ENCODE results near the gene PPM1G.

Gene PPM1G

DNA sequence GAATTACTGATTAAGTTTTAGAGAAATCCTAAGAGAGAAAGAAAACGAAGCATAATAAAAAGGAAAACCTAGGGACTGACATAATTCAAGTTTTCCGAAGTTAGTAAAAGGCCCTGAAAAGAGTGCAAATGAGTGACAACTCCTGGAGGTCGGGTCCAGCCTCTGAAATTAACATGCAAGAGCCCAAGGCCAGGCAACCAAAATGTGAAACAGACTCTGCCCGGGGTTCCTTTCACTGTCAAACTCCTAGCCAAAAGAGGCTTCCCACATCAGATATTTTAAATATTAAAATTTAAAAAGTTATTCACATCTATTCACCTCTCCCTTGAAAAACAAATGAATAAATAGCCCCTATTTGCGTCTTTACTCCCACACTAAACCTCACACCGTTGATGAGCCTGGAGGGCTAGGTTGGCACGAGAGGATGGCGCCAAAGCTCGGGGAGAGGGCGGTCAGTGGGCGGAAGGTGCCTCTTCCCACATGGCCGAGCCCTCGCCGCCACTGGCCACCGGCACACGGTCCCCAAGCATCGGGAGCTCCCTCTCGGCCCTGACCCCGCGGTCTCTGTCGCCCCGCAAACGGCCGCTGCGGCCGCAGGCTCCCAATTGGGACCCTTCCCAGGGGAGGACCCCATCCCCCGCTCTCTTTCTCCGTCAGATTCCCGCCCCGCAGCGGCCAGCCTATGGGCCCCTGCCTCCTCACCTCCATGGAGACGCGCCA, 630 bp downstream of the PPM1G start:
- DNase-seq, result no peak

DNA sequence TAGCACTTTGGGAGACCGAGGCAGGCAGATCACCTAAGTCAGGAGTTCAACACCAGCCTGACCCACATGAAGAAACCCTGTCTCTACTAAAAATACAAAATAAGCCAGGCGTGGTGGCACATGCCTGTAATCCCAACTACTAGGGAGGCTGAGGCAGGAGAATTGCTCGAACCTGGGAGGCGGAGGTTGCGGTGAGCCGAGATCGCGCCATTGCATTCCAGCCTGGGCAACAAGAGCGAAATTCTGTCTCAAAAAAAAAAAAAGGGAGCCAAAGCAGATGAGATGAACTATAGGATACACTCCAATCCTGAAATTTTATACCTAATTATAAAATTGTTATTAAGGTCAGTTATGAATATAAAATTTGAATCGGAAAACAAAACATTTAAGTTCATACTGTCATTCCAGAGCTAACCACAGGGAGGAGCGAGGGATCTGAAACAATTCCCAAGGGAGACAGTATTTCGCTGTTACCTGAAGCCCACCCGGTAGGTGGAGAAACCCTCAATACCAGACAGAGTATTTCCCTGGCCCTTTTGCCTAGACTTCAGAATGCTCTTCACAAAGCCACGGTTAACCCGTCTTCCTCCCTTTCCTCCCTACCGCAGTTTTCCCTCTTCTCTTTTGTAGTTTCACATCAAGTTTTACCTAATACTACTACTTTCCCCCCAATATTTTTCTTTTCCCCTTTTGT, 1.4 kb downstream of the PPM1G start:
- DNase-seq, result no peak

DNA sequence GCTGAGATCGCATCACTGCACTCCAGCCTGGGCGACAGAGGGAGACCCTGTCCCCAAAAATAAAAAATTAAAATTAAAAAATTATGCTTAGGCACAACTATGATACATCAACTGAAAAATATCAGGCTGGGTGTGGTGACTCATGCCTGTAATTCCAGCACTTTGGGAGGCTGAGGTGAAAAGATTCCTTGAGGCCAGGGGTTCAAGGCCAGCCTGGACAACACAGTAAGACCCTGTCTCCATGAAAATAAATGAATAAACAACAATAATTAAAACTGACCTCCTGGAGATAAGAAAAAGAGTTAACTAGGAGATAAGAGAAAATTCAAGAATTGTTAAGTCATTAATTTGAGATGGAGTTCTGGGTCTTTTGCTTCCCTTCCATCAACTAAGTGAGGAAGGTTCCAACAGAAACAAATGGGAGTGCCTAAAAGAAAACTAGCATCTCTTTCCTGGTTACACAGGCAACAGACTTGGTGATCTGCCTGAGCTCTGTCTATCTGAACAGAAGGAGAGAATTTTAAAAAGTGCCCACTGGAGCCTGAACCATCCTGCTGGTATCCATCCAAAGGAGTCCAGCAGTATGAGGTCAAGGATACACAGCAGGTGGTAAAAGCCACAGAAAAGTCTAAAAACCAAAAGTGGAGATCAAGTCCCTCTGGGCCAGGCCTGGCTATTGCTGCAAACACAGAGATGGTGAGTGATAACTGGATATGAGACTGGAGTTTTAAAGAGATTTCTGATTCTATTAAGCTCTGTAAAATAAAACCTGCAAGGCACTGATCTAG, 8.8 kb downstream of the PPM1G start:
- DNase-seq, result no peak

DNA sequence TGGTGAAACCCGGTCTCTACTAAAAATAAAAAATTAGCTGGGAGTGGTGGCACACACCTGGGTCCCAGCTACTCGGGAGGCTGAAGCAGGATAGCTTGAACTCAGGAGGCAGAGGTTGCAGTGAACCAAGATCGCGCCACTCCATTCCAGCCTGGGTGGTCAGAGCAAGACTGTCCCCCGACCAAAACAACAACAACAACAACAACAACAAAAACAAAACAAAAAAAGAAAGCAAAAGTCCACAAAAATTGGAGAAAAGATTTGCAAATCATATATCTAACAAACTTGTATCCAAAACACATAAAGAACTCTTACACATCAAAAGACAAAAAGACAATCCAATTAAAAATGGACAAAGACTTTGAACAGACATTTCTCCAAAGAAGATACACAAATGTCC, 10.4 kb downstream of the PPM1G start:
- no peak for DNase-seq

DNA sequence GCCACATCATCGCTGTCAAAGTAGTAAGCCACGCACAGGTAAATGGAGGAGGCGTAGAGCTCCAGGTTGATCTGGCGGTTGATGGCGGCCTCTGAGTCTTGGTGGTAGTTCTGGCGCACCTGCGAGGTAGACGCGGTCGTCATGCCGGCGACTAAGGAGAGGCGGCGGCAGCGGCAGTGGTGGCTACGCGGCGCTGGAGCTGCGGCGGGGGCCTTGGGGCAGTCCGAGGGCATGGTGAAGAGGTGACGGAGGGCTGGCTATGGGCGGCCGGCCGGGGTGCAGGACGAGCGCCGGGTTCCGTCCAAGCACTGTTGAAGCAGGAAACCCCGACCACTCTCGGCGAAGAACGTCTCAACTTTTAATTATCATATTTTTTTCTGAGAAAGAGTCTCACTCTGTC, 16.2 kb downstream of the PPM1G start:
- no peak for DNase-seq

DNA sequence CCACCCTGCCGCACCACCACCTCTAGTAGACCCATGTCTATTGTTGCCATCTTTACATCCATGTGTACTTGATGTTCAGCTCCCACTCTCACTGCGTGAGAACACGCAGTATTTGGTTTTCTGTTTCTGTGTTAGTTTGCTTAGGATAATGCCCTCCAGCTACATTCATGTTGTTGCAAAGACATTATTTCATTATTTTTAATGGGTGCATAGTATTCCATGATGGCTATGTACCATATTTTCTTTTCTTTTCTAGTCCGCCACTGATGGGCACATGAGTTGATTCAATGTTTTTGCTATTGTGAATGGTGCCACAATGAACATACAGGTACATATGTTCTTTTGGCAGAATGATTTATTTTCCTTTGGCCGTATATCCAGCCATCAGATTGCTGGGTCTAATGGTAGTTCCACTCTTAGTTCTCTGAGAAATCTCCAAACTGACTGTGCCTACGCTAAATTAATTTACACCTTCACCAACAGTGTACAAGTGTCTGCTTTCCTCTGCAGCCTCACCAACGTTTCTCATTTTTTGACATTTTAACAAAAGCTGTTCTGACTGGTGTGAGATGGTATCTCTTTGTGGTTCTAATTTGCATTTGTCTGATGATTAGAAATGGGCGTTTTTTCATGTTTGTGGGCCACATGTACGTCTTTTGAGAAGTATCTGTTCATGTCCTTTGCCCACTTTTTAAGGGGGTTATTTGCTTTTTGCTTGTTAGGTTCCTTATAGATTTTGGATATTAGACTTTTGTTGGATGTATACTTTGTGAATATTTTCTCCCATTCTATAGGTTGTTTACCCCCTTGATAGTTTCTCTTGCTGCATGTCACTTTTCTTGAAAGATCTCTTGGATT, 18.3 kb downstream of the PPM1G start:
- DNase-seq, result no peak

DNA sequence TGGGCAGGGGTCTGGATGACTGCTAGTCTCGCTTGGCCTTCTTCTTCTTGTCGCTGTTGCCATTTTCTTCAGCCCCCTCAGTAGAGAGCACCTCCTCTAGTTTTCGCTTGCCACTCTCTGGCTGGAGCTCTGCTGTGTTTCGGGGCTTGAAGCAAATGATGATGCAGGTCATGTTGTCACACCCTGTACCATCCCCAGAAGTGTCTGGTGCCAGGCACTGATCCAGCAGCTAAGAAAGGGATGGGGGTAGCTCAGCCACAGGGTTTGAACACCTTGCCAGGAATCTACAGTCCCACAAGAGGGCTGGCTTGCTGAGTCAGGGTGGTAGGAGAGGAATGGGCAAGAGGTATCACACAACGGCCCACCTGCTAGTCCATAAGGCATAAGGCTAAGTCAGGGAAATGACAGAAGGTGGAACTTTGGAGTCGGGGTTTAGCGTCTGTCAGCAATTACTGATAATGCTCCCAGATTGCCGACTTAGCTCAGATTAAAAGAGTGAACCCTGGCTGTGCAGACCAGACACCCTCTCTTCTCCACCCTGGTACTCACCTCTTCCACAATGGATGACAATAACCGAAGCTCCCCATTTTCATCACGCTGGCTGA, 27.7 kb downstream of the PPM1G start:
- DNase-seq, result no peak

DNA sequence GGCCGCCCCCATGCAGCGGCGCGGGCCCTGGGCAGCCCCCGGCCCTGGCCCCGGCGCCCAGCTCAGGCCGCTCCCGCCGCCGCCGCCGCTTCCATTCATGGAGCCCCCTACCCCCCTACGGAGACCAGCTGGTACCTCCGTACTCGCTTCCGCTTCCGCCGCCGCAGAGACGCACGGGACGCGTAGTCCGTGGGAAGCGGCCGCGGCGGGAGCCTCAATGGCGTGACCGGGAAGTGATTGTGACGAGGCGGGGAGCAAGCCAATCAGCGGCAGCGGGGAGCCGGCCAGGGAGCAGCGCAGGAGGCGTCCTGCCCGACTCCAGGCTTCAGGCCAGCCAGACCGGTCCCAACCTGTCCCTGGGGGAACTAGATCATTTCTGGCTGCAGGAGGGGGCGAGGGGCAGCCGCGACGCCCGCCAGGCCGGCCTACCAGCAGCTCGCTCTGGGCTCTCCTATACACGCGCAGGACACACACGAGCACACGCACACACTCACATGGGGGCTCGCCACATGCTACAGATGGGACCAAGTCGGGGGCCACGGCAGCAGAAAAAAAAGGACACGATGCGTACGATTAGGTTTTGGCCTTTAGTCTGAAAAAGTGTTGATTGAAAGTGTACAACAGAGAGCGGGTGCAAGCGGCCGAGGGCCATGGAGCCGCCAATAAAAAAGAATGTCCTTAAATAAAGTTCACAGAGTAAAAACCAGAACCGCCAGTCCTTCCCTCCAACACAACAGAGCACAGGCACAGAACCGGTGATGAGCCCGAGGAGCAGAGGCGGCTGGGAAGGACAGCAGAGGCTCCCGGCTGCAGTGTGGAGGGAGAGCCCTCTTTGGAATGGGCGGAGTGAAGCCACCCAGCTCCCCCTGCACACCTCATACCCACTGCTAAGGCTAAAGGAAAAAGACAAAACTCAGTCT, 28.5 kb downstream of the PPM1G start, which contains the start of gene ZNF513:
ZNF513 (minus strand) TSS at position 109 of the 920 bp plus-strand sequence. CDS start 208 bp downstream, outside the sequence.
- peak; percentile 80 for DNase-seq

DNA sequence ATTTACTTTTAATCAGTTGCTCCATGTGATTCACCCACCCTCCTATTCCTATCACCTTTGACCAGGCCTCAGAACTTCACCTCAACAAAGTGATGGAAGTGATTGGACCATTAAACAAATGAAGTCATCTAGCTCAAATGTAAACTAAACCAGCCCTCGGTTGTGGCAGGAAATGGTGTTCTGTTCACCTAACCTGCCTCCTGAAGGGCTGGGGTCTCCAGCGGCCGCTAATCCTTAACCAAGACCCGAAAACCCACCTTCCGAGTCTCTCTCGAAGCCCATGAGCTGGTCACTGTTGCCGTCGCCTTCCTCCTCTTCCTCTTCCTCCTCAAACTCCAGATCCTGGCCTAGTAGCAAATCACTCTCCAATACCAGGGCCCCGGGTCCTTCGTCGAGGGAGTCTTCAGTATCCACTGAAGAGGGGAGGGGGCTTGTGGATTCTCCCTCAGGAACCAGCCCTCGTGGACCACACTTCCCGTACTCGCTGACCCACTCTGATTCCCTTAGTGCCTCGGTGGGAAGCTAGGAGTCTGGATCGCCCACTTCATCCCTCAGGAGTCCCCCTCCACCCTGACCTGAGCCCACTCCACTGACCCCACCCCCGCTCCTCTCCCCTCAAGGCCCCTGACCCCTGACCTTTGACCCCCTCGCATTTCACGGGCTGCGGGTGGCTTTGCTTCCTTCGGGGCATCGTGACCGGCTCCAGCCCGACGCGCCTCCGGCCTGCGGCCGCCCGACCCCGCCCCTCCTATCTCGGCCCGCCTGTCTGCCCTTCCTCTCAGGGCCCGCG, 29.4 kb downstream of the PPM1G start:
- peak; percentile 44 for DNase-seq

DNA sequence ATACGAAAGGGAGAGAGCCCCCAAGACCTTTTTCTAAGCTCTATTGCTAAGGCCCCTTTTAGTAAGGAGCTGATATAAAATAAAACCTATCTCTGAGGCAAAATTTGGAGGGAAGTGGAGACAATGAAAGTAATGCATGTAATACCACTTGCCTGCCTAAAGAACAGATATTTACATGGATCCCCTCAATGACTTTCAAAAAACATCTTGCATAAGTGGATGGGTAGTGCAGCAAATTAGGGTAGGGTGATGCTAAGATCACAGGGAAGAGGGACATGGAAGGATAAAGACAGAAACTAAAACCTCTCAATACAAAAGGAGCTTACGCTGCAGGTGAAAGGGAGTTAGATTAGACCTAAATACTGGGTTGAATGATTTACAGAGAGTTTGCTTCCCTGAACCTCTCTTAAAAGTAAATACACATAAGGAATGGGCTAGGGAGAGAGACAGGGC, 30.0 kb downstream of the PPM1G start:
- DNase-seq, result no peak

DNA sequence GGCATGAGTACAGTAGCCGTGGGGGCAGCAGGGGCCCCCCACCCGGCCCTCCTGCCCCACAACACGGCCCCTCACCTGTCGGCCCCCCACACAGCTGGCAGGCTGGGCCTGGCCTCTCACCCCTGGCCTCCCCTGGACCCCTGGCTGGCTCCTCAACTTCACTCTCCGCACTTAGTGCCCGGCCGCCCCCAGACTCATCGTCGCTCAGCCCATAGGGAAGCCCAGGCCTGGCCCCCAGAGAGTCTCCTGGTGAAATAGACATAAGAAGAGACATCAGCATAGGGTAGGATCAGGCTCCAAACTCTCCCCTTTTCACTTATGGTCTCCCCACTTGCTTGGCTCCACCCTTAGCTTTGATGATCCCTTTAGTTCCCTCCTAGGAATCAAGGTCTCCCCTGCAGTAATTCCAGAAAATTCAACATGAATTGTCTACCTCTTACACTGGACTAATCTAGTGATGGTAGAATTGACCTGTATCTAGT, 30.5 kb downstream of the PPM1G start:
- no peak for DNase-seq

DNA sequence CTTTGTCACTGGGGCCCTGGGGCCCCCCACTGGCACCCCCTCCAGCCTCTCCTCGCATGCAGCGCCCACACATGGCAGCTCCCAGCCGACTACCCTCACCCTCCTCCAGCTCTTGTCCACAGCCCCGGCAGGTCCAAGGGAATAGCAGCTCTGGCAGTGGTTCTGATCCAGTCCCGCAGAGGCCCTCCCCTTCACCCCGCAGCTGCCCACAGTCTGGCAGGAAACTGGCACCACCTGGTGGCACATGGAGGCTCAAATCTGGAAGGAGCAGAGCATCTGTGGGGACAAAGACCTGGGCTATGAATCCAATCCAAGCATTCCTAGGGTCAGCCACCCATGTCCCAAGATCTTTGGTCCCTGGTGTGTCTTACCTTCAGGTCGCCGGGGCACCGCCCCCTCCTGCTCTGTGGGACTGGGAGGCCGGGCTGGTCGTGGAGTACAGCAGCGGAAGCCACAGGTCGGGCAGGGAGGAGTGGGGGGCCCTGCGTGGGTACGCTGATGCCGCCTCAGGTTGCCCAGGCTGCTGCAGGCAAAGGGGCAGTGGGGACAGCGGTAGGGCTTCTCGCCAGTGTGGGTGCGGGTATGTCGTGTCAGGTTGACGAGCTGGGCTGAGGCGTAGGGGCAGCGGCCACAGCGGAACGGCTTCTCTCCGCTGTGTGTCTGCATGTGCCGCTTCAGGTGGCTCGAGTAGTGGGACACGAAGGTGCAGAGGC, 31.1 kb downstream of the PPM1G start:
- no peak for DNase-seq

DNA sequence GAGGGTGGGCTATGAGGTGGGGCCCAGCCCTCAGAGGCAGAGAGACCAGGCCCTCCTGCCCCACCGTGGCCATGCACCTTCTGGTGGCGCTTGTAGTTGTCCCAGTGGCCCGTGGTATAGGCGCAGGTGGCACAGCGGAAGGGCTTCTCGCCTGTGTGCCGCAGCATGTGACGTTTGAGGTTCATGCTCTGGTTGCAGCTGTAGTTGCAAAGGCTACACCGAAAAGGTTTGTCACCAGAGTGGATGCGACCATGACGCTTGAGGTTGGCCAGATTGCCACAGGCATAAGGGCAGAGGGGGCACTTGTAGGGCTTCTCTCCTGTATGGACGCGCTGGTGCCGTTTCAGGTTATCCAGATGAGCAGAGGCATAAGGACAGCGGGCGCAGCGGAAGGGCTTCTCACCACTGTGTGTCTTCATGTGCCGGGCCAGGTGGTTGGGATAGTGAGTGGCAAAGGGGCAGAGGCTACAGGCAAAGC, 31.7 kb downstream of the PPM1G start:
- no peak for DNase-seq

DNA sequence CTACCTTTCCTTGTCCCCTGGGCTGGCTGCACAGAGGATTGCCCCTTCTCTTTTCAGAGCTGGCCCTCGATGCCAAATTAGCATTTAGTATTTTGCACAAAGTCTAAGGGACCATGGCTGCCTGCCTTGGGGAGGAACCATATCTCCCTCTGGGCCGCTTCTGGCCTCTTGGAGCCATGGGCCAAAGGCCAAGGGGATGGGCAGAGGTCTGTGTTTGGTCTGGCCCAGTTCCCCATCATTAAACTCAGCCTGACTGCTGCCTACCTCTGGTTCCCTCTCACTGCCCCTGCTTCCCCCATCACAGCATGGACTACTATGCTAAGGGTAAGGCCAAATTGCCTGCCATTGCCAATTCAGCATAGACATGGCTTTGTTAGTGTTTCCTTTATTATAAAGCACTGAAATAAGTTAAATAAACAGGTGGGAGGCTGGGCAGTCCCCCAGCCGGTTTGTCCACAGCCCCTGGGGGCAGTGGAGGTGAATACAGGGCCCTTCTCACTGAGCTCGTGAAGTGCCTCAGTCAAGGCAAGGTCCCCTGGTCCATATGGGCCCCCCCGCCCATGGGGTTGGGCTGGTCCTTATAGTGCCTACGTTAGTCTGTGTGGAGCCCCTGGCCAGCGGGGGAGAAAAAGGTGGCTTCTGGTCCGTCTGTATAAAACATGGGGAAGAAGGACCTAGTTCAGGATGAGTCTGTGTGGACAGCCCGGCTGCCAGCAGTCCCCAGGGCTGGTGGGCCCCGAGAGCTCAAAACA, 32.3 kb downstream of the PPM1G start:
- no peak for DNase-seq

DNA sequence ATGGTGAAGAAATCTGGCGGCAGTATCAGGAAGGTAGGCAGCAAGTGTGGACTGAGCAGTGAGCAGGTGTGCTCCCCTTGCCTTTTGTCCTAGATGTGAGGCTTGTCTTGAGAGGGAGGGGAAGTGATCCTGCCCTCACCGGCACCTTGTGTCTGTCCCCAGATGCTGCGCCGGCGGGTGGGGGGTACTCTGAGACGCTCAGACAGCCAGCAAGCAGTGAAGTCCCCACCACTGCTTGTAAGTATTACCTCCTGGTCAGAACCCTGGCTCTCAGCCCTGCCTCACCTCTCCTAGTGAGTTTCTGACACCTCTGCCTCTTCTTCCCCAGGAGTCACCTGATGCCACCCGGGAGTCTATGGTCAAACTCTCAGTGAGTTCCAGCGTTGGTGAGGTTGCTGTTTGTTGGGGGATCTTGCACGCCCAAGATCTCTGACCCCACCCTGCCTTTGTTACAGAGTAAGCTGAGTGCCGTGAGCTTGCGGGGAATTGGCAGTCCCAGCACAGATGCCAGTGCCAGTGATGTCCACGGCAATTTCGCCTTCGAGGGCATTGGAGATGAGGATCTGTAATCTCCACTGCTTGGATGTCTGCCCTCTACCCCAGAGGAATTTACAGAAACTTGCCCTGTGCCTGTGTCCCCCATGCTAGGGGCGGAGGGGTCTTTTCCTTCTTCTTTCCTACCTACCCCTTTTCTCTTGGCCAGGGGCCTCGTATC, 33.1 kb downstream of the PPM1G start:
- no peak for DNase-seq

DNA sequence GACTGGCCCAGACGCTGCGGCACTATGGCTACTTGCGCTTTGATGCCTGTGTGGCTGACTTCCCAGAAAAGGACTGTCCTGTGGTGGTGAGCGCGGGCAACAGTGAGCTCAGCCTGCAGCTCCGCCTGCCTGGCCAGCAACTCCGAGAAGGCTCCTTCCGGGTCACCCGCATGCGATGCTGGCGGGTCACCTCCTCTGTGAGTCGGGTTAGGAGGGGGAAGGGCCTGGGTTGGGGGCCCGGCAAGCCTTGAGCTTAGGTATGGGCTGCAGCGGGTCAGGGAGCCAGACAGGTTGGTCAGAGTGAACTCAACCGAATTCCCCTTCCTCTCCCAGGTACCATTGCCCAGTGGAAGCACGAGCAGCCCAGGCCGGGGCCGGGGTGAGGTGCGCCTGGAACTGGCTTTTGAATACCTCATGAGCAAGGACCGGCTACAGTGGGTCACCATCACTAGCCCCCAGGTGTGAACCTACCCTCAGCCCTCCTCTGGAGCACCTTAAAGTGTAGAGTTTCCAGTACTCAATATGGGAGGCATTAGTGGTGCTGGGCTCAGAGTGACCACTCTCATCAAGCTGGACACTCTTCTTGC, 33.8 kb downstream of the PPM1G start:
- DNase-seq, result no peak

DNA sequence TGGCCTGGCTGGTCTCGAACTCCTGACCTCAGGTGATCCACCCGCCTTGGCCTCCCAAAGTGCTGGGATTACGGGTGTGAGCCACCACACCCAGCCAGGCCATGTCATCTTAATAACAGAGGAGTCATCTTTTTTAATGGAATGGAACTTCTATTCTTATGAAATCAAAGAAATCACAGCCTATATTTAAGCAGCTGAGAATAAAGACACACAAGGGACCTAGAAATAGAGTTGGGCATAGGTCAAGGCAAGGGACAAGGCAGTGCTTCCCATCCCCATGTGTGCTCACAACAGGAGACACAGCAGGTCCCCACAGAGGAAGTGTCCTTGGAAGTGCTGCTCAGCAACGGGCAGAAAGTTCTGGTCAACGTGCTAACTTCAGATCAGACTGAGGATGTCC, 35.8 kb downstream of the PPM1G start:
- DNase-seq, result no peak

Measured in T-helper 9 cell (primary cell).